HG03457 (cell line): Measurements from ENCODE around the gene STAG1.
"Not testable (repeated sequence)": the region's sequence is repeated elsewhere in the genome, so short reads cannot be mapped to it uniquely, and the experiment has no call there.

ENCODE experiments used
- ATAC-seq: cut with Tn5 transposase; IDR thresholded peaks from one replicate; pipeline ENCODE4 v1.9.1; 2021; ENCODE audit warnings: moderate number of reproducible peaks; ENCODE audit not compliant: unreplicated experiment

The STAG1 gene

DNA sequence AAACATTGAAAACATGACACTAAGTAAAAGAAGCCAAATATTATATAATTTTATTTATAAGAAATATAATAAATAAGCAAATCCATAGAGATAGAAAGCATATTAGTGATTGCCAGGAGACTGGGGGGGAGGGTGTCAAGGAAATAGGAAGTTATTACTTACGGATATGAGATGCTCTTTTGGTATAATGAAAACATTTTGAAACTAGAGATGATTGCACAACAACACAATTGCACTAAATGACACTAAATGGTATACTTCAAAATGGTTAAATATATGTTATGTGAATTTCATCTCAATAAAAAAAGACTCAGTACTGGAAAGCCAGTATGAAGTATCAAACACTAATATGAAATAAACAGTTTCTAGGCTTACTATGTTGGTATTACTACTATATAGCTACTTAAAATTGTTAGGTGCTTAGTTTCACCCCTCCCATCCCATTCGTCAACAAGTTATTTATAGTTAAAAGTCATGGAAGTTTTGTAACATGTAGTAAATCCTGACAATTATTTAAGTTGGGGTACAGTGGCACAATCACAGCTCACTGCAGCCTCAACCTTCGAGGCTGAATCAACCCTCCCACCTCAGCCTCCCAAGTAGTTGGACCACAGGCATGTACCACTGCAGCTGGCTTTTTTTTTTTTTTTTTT lies 43.7 kb downstream of the STAG1 start:
- no peak for ATAC-seq

GRCh38 chr3:136703429-136703828 lies 48.7 kb downstream of the STAG1 start:
- no peak for ATAC-seq

DNA sequence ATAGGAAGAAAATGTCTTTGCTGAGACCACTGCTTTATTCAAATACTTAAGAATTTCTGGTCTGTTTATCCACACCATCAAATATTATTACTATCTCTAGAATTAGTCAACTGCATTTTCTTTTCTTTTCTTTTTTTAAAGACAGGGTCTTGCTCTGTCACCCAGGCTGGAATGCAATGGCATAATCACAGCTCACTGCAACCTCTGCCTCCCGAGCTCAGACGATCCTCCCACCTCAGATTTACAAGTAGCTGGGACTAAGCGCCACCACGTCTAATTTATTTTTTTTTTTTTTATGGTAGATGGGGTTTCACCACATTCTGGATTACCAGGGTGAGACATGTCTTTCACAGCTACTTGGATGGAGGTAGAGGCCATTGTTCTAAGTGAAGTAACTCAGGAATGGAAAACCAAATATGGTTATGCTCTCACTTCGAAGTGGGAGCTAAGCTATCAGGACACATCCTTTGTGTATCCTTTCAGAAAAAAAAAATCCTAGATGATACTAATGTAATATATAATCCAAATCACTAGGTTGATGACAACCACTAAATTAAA lies 52.8 kb downstream of the STAG1 start:
- ATAC-seq = no peak

GRCh38 chr3:136698361-136698760 lies 53.8 kb downstream of the STAG1 start:
- ATAC-seq = no peak

DNA sequence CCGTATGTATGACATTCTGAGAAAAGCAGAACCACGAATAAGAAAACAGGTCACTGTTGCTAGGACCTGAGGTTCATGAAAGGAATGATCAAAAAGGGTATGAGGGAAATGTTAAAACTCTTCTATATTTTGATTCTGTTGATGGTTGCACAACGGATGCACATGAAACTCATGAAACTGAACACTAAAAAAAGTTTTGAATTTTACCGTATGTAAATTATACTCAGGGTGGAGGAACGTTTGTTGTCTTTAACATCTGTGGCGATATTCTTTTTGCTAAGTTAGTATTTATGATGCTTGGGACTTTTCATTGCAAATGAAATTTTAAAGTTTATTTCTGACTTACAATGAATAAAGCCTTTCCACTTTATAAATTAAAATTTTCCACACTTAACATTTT lies 55.4 kb downstream of the STAG1 start:
- no peak for ATAC-seq

DNA sequence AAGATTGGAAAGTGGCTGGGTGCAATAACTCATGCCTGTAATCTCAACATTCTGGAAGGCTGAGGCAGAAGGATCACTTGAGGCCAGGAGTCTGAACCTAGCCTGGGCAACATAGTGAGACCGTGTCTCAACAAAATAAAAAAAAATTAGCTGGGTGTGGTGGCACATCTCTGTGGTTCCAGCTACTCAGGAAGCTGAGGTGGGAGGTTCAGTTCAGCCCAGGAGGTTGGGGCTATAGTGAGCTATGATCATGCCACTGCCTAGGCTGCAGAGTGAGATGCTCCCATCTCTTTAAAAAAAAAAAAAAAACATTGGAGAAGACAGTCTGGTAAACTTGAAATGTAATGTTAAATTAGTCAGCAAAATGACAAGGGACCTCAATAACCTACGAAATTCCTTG lies 57.9 kb downstream of the STAG1 start:
- ATAC-seq = no peak

GRCh38 chr3:136690599-136690998 lies 61.6 kb downstream of the STAG1 start:
- no peak for ATAC-seq

GRCh38 chr3:136685882-136686281 lies 66.3 kb downstream of the STAG1 start:
- ATAC-seq = no peak

DNA sequence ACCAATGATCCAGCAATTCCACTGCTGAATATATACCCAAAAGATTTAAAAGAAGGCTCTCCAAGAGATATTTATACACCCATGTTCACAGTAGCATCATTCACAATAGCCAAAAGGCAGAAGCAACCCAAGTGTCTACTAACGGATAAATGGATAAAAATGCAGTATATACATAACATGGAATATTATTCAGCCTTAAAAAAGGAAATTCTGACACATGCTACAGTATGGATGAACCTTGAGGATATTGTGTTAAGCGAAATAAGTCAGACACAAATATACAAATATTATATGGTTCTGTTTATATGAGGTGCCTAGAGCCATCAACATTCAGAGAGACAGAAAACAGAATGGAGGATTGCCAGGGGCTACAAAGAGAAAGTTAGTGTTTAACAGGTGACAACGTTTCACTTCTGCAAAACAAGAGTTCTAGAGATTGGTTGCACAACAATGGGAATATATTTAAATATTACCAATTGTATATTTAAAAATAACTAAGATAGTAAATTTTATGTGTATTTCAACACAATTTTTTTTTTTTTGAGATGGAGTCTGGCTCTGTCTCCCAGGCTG lies 69.4 kb downstream of the STAG1 start:
- no peak for ATAC-seq

GRCh38 chr3:136678981-136679380 lies 73.2 kb downstream of the STAG1 start:
- no peak for ATAC-seq

DNA sequence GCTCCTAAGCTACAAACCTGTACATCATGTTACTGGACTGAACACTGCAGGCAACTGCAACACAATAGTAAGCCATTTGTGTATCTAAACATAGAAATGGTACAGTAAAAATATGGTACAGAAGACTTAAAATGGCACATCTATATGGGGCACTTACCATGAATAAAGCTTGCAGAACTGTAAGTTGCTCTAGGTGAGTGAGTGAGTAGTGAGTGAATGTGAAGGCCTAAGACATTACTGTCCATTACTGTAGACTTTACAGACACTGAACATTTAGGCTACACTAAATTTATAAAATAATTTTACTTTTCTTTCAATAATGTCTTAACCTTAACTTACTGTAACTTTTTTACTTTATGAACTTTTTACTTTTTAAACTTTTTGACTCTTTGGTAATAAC lies 76.2 kb downstream of the STAG1 start:
- no peak for ATAC-seq

DNA sequence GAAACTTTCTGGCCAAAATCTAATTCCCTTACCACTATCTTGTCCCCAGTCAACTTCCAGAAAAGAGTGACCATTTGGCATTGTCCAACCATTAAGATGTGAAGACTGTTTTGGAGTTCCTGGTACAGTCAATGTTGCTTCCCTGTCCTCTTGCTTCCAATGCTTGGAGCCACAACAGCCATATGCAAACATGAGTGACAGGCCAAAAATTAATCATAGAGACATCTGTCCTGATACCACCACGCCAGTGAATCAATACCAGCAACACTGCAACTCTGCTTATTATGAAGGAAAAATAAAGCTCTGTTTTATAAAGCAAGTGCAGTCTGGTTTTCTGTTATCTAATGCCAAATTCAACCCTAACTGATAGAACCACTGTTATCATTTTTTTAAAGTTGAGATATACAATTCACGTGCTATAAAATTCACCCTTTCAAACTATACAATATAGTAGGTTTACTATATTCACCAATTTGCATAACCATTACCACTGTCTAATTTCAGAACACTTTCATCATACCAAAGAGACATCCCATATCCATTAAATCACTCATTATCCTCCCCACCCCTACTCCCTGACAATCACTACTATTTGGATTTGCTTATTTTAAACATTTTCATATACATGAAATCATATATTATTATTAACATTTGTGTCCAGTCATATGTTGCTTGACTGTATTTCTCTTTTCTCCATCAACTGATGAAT lies 76.9 kb downstream of the STAG1 start:
- no peak for ATAC-seq

GRCh38 chr3:136672457-136672856 lies 79.7 kb downstream of the STAG1 start:
- no peak for ATAC-seq

GRCh38 chr3:136671921-136672320 lies 80.3 kb downstream of the STAG1 start:
- ATAC-seq = no peak

DNA sequence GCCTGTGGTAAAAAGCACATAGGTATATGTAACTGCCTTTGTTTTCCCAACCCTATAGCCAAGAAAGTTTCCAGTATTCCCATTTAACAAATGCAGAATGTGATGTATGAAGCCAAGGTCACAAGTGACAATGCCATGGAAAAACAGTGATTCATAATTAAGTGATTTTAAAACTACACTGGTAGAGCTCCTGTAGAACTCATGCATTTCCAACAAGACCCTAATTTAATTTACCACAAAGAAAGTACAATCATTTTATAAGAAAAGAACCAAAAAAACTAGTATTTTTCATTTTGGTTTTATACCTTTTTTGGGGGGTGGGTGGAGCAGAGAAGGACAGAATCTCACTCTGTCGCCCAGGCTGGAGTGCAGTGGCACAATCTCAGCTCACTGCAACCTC lies 82.0 kb downstream of the STAG1 start:
- no peak for ATAC-seq

GRCh38 chr3:136667081-136667480 lies 85.1 kb downstream of the STAG1 start:
- ATAC-seq = no peak

DNA sequence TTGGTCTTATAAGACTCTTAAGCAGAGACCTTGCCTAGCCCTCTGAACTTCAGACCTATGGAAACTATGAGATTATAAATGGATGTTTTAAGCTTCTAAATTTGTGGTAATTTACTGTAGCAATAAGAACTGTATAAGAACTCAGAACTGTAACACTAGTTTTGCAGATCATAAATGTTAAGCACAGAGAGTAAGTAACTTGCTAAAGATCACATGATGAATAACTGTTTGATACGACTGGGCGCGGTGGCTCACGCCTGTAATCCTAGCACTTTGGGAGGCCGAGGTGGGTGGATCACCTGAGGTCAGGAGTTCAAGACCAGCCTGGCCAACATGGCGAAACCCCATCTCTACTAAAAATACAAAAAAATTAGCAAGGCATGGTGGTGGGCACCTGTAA lies 85.9 kb downstream of the STAG1 start:
- ATAC-seq = not testable (repeated sequence)

DNA sequence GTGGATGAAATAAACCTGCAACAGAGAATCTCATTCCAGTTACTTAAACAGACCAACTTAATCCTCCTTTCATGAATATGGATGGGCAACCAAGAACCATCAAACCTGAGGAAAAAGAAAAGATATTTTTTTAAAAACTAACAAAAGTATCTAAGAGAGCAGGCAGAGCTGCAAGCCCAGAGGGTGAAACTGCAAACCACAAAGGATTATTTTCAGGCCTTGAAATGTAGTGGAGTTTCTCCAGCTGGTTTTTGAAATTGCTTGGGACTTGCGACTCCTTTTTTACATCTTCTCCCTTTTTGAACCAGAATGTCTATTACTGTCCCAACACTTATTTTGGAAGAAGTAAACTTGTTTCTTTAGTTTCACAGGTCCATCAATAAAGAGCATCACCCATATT lies 87.4 kb downstream of the STAG1 start:
- ATAC-seq = no peak

GRCh38 chr3:136661282-136661681 lies 90.9 kb downstream of the STAG1 start:
- ATAC-seq = no peak

- ATAC-seq = no peak
Measured at GRCh38 chr3:136658946-136659682, 93.1 kb downstream of the STAG1 start.

DNA sequence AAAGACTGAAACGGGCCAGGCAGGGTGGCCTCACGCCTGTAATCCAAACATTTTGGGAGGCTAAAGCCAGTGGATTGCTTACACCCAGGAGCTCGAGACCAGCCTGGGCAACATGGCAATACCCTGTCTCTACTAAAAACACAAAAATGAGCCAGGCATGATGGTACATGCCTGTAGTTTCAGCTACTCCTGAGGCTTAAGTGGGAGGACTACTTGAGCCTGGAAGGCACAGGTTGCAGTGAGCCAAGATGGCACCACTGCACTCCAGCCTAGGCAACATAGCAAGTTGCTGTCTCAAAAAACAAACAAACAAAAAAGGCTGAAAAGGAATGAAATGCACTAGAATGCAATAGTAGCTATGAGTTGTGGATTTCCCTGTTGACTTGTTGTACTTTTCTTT lies 94.7 kb downstream of the STAG1 start:
- ATAC-seq = no peak
